ENCODE data around the gene FXR2. TPM values are rescaled to one million over a fixed set of nuclear protein-coding genes. Genes with fewer than 3 reads are reported as not detected.
A peak's percentile ranks its signal among the peaks of the same experiment; 100 is the strongest.

The FXR2 gene
- total RNA-seq, 1 experiment from 2014 or later, result 35.1 TPM

GRCh38 chr17:7576432-7576937 is 38.2 kb downstream of the FXR2 start:
- ATAC-seq (no peak), DNase-seq (ENCODE audit: low spot score) (no peak)
- Mint-ChIP-seq H3K4me1 (peaks cover 59% of the 10 kb centered on the region), H3K4me3 (peak overlapping the region; percentile 16; the same call in 1 of the 2 replicates), H3K27ac (peak overlapping the region; percentile 87), H3K9me3 (no peaks in the 10 kb centered on the region), H3K36me3 (peaks cover 59% of the 10 kb centered on the region), H3K27me3 (ENCODE audit: low read depth) (no peaks in the 10 kb centered on the region)
- POLR2A ChIA-PET, result interaction anchor here (1.1 to 1.3 kb wide), 2 partner anchors 8 to 19 kb away, joined by 3 read pairs; no protein-coding TSS in a partner anchor
- TF ChIP-seq, protein P1, sequence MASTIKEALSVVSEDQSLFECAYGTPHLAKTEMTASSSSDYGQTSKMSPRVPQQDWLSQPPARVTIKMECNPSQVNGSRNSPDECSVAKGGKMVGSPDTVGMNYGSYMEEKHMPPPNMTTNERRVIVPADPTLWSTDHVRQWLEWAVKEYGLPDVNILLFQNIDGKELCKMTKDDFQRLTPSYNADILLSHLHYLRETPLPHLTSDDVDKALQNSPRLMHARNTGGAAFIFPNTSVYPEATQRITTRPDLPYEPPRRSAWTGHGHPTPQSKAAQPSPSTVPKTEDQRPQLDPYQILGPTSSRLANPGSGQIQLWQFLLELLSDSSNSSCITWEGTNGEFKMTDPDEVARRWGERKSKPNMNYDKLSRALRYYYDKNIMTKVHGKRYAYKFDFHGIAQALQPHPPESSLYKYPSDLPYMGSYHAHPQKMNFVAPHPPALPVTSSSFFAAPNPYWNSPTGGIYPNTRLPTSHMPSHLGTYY (CRISPR knock-in tag; IDR thresholded peaks at IDR 0.05), result no peak
- TF ChIP-seq ZSCAN18 (CRISPR knock-in tag; IDR thresholded peaks at IDR 0.05), result no peak
- TF ChIP-seq CBFB (CRISPR knock-in tag; IDR thresholded peaks at IDR 0.05; ENCODE audit: low read depth), result no peak
- peak; percentile 49 for TF ChIP-seq ZNF671 (CRISPR knock-in tag; IDR thresholded peaks at IDR 0.05)
- TF ChIP-seq PRRX2 (CRISPR knock-in tag; IDR thresholded peaks at IDR 0.05), result peak; percentile 14
- no peak for TF ChIP-seq OVOL2 (CRISPR knock-in tag; IDR thresholded peaks at IDR 0.05; ENCODE audit: borderline replicate concordance)
- no peak for TF ChIP-seq CREB1 (CRISPR knock-in tag; IDR thresholded peaks at IDR 0.05)
- TF ChIP-seq AR (CRISPR knock-in tag; IDR thresholded peaks at IDR 0.05), result peak; percentile 60; the same call in 1 of the 2 replicates
- CTCF ChIA-PET, result interaction anchor here (1.6 kb wide), 1 partner anchor 11 kb away, joined by 4 read pairs; no protein-coding TSS in a partner anchor

DNA sequence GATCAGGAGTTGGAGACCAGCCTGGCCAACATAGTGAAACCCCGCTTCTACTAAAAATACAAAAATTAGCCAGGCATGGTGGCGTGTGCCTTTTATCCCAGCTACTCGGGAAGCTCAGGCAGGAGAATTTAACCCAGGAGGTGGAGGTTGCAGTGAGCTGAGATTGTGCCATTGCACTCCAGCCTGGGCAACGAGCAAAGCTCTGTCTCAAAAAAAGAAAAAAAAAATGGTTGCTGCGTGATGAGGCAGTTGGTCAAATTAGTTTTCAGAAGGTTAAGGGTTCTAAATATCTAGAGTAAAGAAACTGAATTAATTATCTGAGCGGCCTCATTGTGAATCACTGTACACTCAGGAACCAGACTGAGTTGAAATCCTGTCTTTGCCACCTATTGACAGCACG is 38.7 kb downstream of the FXR2 start:
- ChIA-PET CTCF (interaction anchor here (1.6 kb wide), 1 partner anchor 11 kb away, joined by 4 read pairs; no protein-coding TSS in a partner anchor), POLR2A (interaction anchor here (0.7 to 1.3 kb wide), 3 partner anchors 9 to 14 kb away, joined by 3 read pairs; partner anchors contain the start of gene SOX15)
- Mint-ChIP-seq H3K27me3 (ENCODE audit: low read depth) (no peaks in the 10 kb centered on the region), H3K4me1 (peaks cover 59% of the 10 kb centered on the region), H3K4me3 (peak overlapping the region; percentile 93), H3K9me3 (no peaks in the 10 kb centered on the region), H3K27ac (peak overlapping the region; percentile 84), H3K36me3 (peaks cover 63% of the 10 kb centered on the region)
- ATAC-seq (no peak), DNase-seq (ENCODE audit: low spot score) (no peak)
- TF ChIP-seq ESRRA (CRISPR knock-in tag; IDR thresholded peaks at IDR 0.05; ENCODE audit: borderline replicate concordance) (no peak), ZMAT4 (CRISPR knock-in tag; IDR thresholded peaks at IDR 0.05) (no peak), RELA (CRISPR knock-in tag; IDR thresholded peaks at IDR 0.05; ENCODE audit: borderline replicate concordance) (no peak), ZNF121 (CRISPR knock-in tag; IDR thresholded peaks at IDR 0.05) (no peak), PRDM15 (CRISPR knock-in tag; IDR thresholded peaks at IDR 0.05) (no peak), TEAD1 (CRISPR knock-in tag; IDR thresholded peaks at IDR 0.05) (no peak), PRRX2 (CRISPR knock-in tag; IDR thresholded peaks at IDR 0.05) (no peak), ATF1 (CRISPR knock-in tag; IDR thresholded peaks at IDR 0.05) (no peak), EMX1 (CRISPR knock-in tag; IDR thresholded peaks at IDR 0.05) (no peak), FOXP4 (CRISPR knock-in tag; IDR thresholded peaks at IDR 0.05) (no peak), RORB (CRISPR knock-in tag; IDR thresholded peaks at IDR 0.05) (no peak)
- TF ChIP-seq, protein P2, sequence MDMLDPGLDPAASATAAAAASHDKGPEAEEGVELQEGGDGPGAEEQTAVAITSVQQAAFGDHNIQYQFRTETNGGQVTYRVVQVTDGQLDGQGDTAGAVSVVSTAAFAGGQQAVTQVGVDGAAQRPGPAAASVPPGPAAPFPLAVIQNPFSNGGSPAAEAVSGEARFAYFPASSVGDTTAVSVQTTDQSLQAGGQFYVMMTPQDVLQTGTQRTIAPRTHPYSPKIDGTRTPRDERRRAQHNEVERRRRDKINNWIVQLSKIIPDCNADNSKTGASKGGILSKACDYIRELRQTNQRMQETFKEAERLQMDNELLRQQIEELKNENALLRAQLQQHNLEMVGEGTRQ (CRISPR knock-in tag; IDR thresholded peaks at IDR 0.05), result no peak
- TF ChIP-seq, protein P3, sequence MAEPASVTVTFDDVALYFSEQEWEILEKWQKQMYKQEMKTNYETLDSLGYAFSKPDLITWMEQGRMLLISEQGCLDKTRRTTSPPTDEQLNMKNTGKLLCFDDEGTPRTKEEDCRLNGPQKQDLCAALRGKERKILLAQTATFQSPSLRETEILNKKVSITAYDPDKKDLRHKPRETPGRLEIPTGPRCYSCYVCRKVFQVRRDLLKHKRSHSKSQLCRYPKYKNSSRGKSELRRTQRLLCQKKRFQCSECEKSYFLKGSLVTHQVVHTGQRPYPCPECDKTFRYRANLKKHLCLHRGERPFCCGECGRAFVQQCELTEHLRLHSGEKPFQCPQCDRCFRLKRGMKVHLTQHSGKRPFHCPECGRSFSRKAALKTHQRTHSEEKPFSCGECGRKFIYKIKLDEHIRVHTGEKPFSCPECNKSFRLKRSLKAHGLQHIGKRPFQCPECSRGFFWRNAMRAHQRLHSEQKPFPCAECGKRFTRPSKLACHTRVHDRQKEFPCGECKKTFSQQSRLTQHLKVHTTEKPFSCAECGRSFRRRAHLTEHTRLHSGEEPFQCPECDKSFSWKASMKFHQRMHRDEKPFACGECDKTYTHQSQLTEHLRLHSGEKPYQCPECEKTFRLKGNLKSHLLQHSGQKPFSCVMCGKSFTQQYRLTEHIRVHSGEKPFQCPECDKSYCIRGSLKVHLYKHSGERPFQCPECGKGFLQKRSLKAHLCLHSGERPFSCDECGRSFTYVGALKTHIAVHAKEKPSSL (CRISPR knock-in tag; conservative IDR thresholded peaks at IDR 0.05), result no peak
